SKM-1 treated with dmso at 0.1 percent for 144 hours (cell line): Measurements from ENCODE around the gene PALLD.

ENCODE experiments used
- DNase-seq: peaks from one replicate; lab custom pipeline; 2025; ENCODE audit not compliant: unreplicated experiment; lab: John Stamatoyannopoulos, UW

Gene PALLD

GRCh38 chr4:168642591-168642990 lies 145.7 kb downstream of the PALLD start:
- DNase-seq, result no peak

- no peak for DNase-seq
Observed at GRCh38 chr4:168643111-168643795, 146.4 kb downstream of the PALLD start.

GRCh38 chr4:168643796-168644159 lies 146.9 kb downstream of the PALLD start:
- DNase-seq, result no peak

GRCh38 chr4:168646001-168646768 lies 149.3 kb downstream of the PALLD start:
- no peak for DNase-seq

GRCh38 chr4:168647646-168648375 lies 151.0 kb downstream of the PALLD start:
- DNase-seq, result no peak

GRCh38 chr4:168648494-168648893 lies 151.6 kb downstream of the PALLD start:
- no peak for DNase-seq

GRCh38 chr4:168648929-168649328 lies 152.1 kb downstream of the PALLD start:
- no peak for DNase-seq

GRCh38 chr4:168651374-168651773 lies 154.5 kb downstream of the PALLD start:
- DNase-seq, result no peak

- DNase-seq, result no peak
Observed at GRCh38 chr4:168651864-168652263, 155.0 kb downstream of the PALLD start.

- no peak for DNase-seq
Observed at GRCh38 chr4:168652755-168653154, 155.9 kb downstream of the PALLD start.

GRCh38 chr4:168654104-168654847 lies 157.4 kb downstream of the PALLD start:
- DNase-seq, result no peak

GRCh38 chr4:168654848-168655174 lies 158.0 kb downstream of the PALLD start:
- DNase-seq, result no peak

- DNase-seq, result no peak
Observed at GRCh38 chr4:168655182-168655581, 158.3 kb downstream of the PALLD start.

GRCh38 chr4:168656055-168656660 lies 159.3 kb downstream of the PALLD start:
- DNase-seq, result no peak

- no peak for DNase-seq
Observed at GRCh38 chr4:168656946-168657473, 160.2 kb downstream of the PALLD start.

- no peak for DNase-seq
Observed at GRCh38 chr4:168658751-168659150, 161.9 kb downstream of the PALLD start.

GRCh38 chr4:168659741-168660465 lies 163.1 kb downstream of the PALLD start:
- no peak for DNase-seq

- DNase-seq, result no peak
Observed at GRCh38 chr4:168662297-168662984, 165.6 kb downstream of the PALLD start.

GRCh38 chr4:168664242-168664891 lies 167.5 kb downstream of the PALLD start:
- DNase-seq, result no peak
